ENCODE measurements around the gene ARHGEF1.
A peak's percentile ranks its signal among the peaks of the same experiment; 100 is the strongest.

Gene ARHGEF1

GRCh38 chr19:41868120-41868988, 14.6 kb upstream of the ARHGEF1 start (continued):
- no peak for TF ChIP-seq ZNF585B (tag by site-specific recombination; IDR thresholded peaks at IDR 0.05)
- TF ChIP-seq ZNF600 (tag by site-specific recombination; IDR thresholded peaks at IDR 0.05), result peak; percentile 81
- no peak for TF ChIP-seq ZNF184 (tag by site-specific recombination; IDR thresholded peaks at IDR 0.05)
- TF ChIP-seq SCRT2 (tag by site-specific recombination; IDR thresholded peaks at IDR 0.05), result peak; percentile 97
- TF ChIP-seq ZNF692 (tag by site-specific recombination; IDR thresholded peaks at IDR 0.05), result peak; percentile 85
- TF ChIP-seq SCRT1 (tag by site-specific recombination; IDR thresholded peaks at IDR 0.05; ENCODE audit: borderline replicate concordance), result peak; percentile 95
- TF ChIP-seq ZBTB17 (tag by site-specific recombination; IDR thresholded peaks at IDR 0.05), result peak; percentile 29; the same call in 1 of the 2 replicates

- POLR2A ChIA-PET, result interaction anchor here (0.6 to 7.2 kb wide), 8 partner anchors 9 to 488 kb away, joined by 3 to 118 read pairs (median 6); partner anchors contain the start of genes RABAC1 and RPS19
- H3K4me1 ChIP-seq (ENCODE audit: control insufficient read depth, insufficient read depth, low read length), result peaks cover 6% of the 10 kb centered on the region; the same call in 1 of the 2 replicates
- H3K4me3 ChIP-seq (ENCODE audit: low read depth, low read length), result no peak overlapping the region
- CTCF ChIA-PET, result interaction anchor here (1.0 to 2.1 kb wide), 4 partner anchors 10 to 166 kb away, joined by 3 to 7 read pairs (median 4); partner anchors contain the start of gene RPS19
- peaks cover 76 to 81% of the 10 kb centered on the region in 2 experiments for H3K36me3 ChIP-seq (ENCODE audit: control insufficient read depth in 2 of 2, insufficient read depth in 1 of 2, low read length in 2 of 2)
- H3K9me3 ChIP-seq (ENCODE audit: control insufficient read depth, insufficient read depth, low read depth, low read length), result no peaks in the 10 kb centered on the region
- no peak for TF ChIP-seq MZF1 (tag by site-specific recombination; IDR thresholded peaks at IDR 0.05; ENCODE audit: borderline replicate concordance)
- no peak for TF ChIP-seq ZFP3 (tag by site-specific recombination; IDR thresholded peaks at IDR 0.05; ENCODE audit: low read depth)
- H3K27ac ChIP-seq (ENCODE audit: extremely low read depth, low read depth, low read length), result peak overlapping the region; percentile 35; the same call in 1 of the 2 replicates
These were observed 14.0 kb upstream of the ARHGEF1 start for GRCh38 chr19:41868989-41869300.

- POLR2A ChIA-PET, result interaction anchor here (0.6 to 7.2 kb wide), 8 partner anchors 10 to 489 kb away, joined by 3 to 118 read pairs (median 6); partner anchors contain the start of genes RABAC1 and RPS19
- peak overlapping the region; percentile 35 for H3K27ac ChIP-seq (ENCODE audit: extremely low read depth, low read depth, low read length)
- no peaks in the 10 kb centered on the region for H3K9me3 ChIP-seq (ENCODE audit: control insufficient read depth, insufficient read depth, low read depth, low read length)
- H3K36me3 ChIP-seq (ENCODE audit: control insufficient read depth in 2 of 2, insufficient read depth in 1 of 2, low read length in 2 of 2), result peaks cover 70 to 76% of the 10 kb centered on the region in 2 experiments
- CTCF ChIA-PET, result interaction anchor here (1.4 kb wide), 1 partner anchor 83 kb away, joined by 3 read pairs; no protein-coding TSS in a partner anchor
- H3K4me3 ChIP-seq (ENCODE audit: low read depth, low read length), result no peak overlapping the region
- H3K4me1 ChIP-seq (ENCODE audit: control insufficient read depth, insufficient read depth, low read length), result peaks cover 4% of the 10 kb centered on the region; the same call in 1 of the 2 replicates
- TF ChIP-seq ZNF48 (tag by site-specific recombination; IDR thresholded peaks at IDR 0.05) (no peak), ZNF660 (tag by site-specific recombination; IDR thresholded peaks at IDR 0.05) (no peak), ZNF558 (tag by site-specific recombination; IDR thresholded peaks at IDR 0.05) (no peak), ZFP41 (tag by site-specific recombination; IDR thresholded peaks at IDR 0.05; ENCODE audit: borderline replicate concordance) (no peak), ZIC2 (tag by site-specific recombination; IDR thresholded peaks at IDR 0.05) (peak; percentile 36; the same call in 1 of the 2 replicates), ZSCAN18 (tag by site-specific recombination; IDR thresholded peaks at IDR 0.05) (no peak), ZBTB17 (tag by site-specific recombination; IDR thresholded peaks at IDR 0.05) (peak; percentile 21; the same call in 1 of the 2 replicates), KLF8 (tag by site-specific recombination; IDR thresholded peaks at IDR 0.05) (0 out of 2 replicates have a peak, but pooled peaks have one; percentile 7), ZNF266 (tag by site-specific recombination; IDR thresholded peaks at IDR 0.05; ENCODE audit: low read depth) (no peak), GLIS1 (tag by site-specific recombination; IDR thresholded peaks at IDR 0.05) (peak; percentile 98), ZEB2 (tag by site-specific recombination; IDR thresholded peaks at IDR 0.05) (0 out of 2 replicates have a peak, but pooled peaks have one; percentile 23), ZSCAN16 (tag by site-specific recombination; IDR thresholded peaks at IDR 0.05) (no peak), ZNF707 (tag by site-specific recombination; IDR thresholded peaks at IDR 0.05) (no peak), OSR2 (tag by site-specific recombination; IDR thresholded peaks at IDR 0.05) (peak; percentile 55)
- TF ChIP-seq, protein P1, sequence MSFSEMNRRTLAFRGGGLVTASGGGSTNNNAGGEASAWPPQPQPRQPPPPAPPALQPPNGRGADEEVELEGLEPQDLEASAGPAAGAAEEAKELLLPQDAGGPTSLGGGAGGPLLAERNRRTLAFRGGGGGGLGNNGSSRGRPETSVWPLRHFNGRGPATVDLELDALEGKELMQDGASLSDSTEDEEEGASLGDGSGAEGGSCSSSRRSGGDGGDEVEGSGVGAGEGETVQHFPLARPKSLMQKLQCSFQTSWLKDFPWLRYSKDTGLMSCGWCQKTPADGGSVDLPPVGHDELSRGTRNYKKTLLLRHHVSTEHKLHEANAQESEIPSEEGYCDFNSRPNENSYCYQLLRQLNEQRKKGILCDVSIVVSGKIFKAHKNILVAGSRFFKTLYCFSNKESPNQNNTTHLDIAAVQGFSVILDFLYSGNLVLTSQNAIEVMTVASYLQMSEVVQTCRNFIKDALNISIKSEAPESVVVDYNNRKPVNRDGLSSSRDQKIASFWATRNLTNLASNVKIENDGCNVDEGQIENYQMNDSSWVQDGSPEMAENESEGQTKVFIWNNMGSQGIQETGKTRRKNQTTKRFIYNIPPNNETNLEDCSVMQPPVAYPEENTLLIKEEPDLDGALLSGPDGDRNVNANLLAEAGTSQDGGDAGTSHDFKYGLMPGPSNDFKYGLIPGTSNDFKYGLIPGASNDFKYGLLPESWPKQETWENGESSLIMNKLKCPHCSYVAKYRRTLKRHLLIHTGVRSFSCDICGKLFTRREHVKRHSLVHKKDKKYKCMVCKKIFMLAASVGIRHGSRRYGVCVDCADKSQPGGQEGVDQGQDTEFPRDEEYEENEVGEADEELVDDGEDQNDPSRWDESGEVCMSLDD (tag by site-specific recombination; IDR thresholded peaks at IDR 0.05), result no peak
- TF ChIP-seq, protein P2, sequence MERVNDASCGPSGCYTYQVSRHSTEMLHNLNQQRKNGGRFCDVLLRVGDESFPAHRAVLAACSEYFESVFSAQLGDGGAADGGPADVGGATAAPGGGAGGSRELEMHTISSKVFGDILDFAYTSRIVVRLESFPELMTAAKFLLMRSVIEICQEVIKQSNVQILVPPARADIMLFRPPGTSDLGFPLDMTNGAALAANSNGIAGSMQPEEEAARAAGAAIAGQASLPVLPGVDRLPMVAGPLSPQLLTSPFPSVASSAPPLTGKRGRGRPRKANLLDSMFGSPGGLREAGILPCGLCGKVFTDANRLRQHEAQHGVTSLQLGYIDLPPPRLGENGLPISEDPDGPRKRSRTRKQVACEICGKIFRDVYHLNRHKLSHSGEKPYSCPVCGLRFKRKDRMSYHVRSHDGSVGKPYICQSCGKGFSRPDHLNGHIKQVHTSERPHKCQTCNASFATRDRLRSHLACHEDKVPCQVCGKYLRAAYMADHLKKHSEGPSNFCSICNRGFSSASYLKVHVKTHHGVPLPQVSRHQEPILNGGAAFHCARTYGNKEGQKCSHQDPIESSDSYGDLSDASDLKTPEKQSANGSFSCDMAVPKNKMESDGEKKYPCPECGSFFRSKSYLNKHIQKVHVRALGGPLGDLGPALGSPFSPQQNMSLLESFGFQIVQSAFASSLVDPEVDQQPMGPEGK (tag by site-specific recombination; IDR thresholded peaks at IDR 0.05), result peak; percentile 45; the same call in 1 of the 2 replicates
These were observed 13.5 kb upstream of the ARHGEF1 start for GRCh38 chr19:41869374-41869955.
